ENCODE measurements around the gene MAP4K3. TPM values are rescaled to one million over a fixed set of nuclear protein-coding genes. Genes with fewer than 3 reads are reported as not detected.

MAP4K3 gene
- polyA plus RNA-seq, 1 experiment = 43.5 TPM

DNA sequence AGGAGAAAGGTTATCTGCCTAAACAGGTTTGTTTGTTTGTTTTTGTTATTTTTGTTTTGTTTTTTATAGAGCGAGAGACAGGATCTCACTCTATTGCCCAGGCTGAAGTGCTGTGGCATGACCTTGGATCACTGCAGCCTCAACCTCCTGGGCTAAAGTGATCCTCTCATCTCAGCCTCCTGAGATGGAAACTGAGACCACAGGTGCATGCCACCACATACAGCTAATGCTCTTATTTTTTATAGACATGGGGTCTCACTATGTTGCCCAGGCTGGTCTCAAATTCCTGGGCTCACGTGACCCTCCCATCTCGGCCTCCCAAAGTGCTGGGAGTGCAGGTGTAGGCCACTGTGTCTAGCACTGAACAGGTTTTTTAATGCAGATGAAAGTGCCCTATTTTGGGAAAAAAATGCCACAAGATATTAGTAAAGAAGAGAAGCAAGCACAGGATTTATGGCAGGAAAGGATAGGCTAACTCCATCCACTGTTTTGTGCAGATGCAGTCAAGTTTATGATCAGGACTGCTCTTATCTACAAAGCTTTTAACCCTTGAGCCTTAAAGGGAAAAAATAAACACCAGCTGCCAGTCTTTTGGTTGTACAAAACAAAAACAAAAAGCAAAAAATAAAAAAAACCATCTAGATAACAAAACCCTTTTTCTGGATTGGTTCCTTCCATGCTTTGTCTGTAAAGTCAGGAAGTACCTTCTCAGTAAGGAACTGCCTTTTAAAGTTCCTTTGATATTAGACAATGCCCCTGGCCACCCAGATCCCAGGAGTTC lies 29.4 kb downstream of the MAP4K3 start:
- POLR2A ChIA-PET = no interaction called here
- CTCF ChIA-PET = interaction anchor here (1.0 kb wide), 1 partner anchor 7 kb away, joined by 3 read pairs; no protein-coding TSS in a partner anchor

DNA sequence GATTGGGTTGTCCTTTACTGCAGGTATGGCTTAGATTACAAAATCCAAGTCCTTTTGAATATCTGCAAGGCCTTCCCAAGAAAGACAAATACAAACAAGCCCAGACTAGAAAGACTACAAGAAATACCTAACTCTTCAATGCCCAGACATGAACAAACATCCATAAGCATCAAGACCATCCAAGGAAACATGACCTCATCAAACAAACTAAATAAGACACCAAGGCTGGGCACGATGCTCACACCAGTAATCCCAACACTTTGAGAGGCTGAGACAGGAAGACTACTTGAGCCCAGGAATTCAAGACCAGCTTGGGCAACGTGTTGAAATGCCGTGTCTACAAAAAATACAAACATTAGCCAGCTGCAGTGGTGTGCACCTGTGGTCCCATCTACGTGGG lies 31.7 kb downstream of the MAP4K3 start:
- TF ChIP-seq CTCF (IDR thresholded peaks at IDR 0.05; ENCODE audit: low read depth, low read length) = no peak
- Histone ChIP-seq H3K9me3 (ENCODE audit: control insufficient read depth, insufficient read depth, low read length) (no peaks in the 10 kb centered on the region), H3K27me3 (ENCODE audit: control insufficient read depth, insufficient read depth, low read length) (no peaks in the 10 kb centered on the region), H3K27ac (ENCODE audit: low read depth, low read length) (no peak overlapping the region), H3K4me3 (ENCODE audit: low read depth, low read length) (no peak overlapping the region)
- no peak for DNase-seq (ENCODE audit: low read depth, low spot score)
- POLR2A ChIA-PET = no interaction called here
- CTCF ChIA-PET = no interaction called here

More for the DNA sequence above, 29.4 kb downstream of the MAP4K3 start:
- H3K27me3 ChIP-seq (ENCODE audit: control insufficient read depth, insufficient read depth, low read length) = no peaks in the 10 kb centered on the region
- no peak for DNase-seq (ENCODE audit: low read depth, low spot score)
- no peak for TF ChIP-seq CTCF (IDR thresholded peaks at IDR 0.05; ENCODE audit: low read depth, low read length)
- H3K27ac ChIP-seq (ENCODE audit: low read depth, low read length) = no peak overlapping the region
- H3K9me3 ChIP-seq (ENCODE audit: control insufficient read depth, insufficient read depth, low read length) = no peaks in the 10 kb centered on the region
- no peak overlapping the region for H3K4me3 ChIP-seq (ENCODE audit: low read depth, low read length)

- Histone ChIP-seq H3K27ac (ENCODE audit: low read depth, low read length) (no peak overlapping the region), H3K27me3 (ENCODE audit: control insufficient read depth, insufficient read depth, low read length) (no peaks in the 10 kb centered on the region), H3K9me3 (ENCODE audit: control insufficient read depth, insufficient read depth, low read length) (no peaks in the 10 kb centered on the region), H3K4me3 (ENCODE audit: low read depth, low read length) (no peak overlapping the region)
- DNase-seq (ENCODE audit: low read depth, low spot score) = no peak
- ChIA-PET POLR2A (interaction anchor here (0.6 kb wide), 1 partner anchor 90 kb away, joined by 3 read pairs; no protein-coding TSS in a partner anchor), CTCF (no interaction called here)
- no peak for TF ChIP-seq CTCF (IDR thresholded peaks at IDR 0.05; ENCODE audit: low read depth, low read length)
Measured at GRCh38 chr2:39403311-39403710, 33.8 kb downstream of the MAP4K3 start.

- TF ChIP-seq CTCF (IDR thresholded peaks at IDR 0.05; ENCODE audit: low read depth, low read length) = no peak
- CTCF ChIA-PET = interaction anchor here (1.4 kb wide), 1 partner anchor 21 kb away, joined by 5 read pairs; no protein-coding TSS in a partner anchor
- no peak for DNase-seq (ENCODE audit: low read depth, low spot score)
- Histone ChIP-seq H3K4me3 (ENCODE audit: low read depth, low read length) (no peak overlapping the region), H3K27me3 (ENCODE audit: control insufficient read depth, insufficient read depth, low read length) (no peaks in the 10 kb centered on the region), H3K27ac (ENCODE audit: low read depth, low read length) (no peak overlapping the region), H3K9me3 (ENCODE audit: control insufficient read depth, insufficient read depth, low read length) (no peaks in the 10 kb centered on the region)
- POLR2A ChIA-PET = no interaction called here
Measured at GRCh38 chr2:39401319-39401718, 35.8 kb downstream of the MAP4K3 start.

DNA sequence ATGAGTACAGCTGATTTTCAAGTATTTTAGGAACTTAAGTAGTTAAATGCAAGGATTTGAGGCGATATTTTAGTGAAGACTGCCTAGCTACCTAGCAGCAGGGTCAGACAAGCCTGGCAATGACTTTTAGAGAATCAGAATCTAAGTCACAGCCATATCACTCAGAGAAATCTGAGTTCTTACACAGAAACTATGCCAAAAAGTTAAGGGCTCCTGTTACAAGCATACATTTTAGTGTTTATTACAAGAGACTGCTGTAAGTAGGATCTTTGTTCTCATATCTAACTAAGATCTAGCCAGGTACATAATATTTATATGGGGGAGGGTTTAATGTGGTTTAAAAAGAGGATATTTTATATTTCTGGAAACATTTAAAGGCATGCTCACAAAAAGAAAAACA lies 37.5 kb downstream of the MAP4K3 start:
- Histone ChIP-seq H3K27me3 (ENCODE audit: control insufficient read depth, insufficient read depth, low read length) (no peaks in the 10 kb centered on the region), H3K4me3 (ENCODE audit: low read depth, low read length) (no peak overlapping the region), H3K9me3 (ENCODE audit: control insufficient read depth, insufficient read depth, low read length) (no peaks in the 10 kb centered on the region), H3K27ac (ENCODE audit: low read depth, low read length) (no peak overlapping the region)
- TF ChIP-seq CTCF (IDR thresholded peaks at IDR 0.05; ENCODE audit: low read depth, low read length) = no peak
- CTCF ChIA-PET = interaction anchor here (0.7 kb wide), 1 partner anchor 19 kb away, joined by 3 read pairs; no protein-coding TSS in a partner anchor
- POLR2A ChIA-PET = no interaction called here
- DNase-seq (ENCODE audit: low read depth, low spot score) = no peak

All from AG04450 (cell line).